MM.1S (cell line): Measurements from ENCODE around the gene SNX1.
A peak's percentile ranks its signal among the peaks of the same experiment; 100 is the strongest.

ENCODE experiments used
- DNase-seq: peaks from one replicate; pipeline ENCODE4 v3.0.0-alpha.2; 2015
- H2AFZ ChIP-seq: fragments of 300-600 bp; sonication (generic); 2 replicates; pipeline ENCODE4 v1.6.0; 2016; ENCODE audit warnings: antibody characterized with exemption, low read length
- H3F3A ChIP-seq: fragments of 300-600 bp; sonication (generic); 2 replicates; pipeline ENCODE4 v1.6.1; 2016; ENCODE audit warnings: mild to moderate bottlenecking, antibody characterized with exemption, low read length, moderate library complexity, mixed read lengths; ENCODE audit not compliant: insufficient read depth
- H3K27ac ChIP-seq: fragments of 300-600 bp; sonication (generic); 2 replicates; pipeline ENCODE4 v1.5.1; 2016; ENCODE audit warnings: mild to moderate bottlenecking, low read length
- H3K27me3 ChIP-seq: fragments of 300-600 bp; sonication (generic); replicated peaks from 2 replicates; pipeline ENCODE4 v1.6.0; 2016; ENCODE audit warnings: low read length; ENCODE audit not compliant: insufficient read depth
- H3K36me3 ChIP-seq: fragments of 300-600 bp; sonication (generic); replicated peaks from 2 replicates; pipeline ENCODE4 v1.6.1; 2016; ENCODE audit warnings: mild to moderate bottlenecking, low read length, mixed read lengths; ENCODE audit not compliant: insufficient read depth
- H3K4me1 ChIP-seq: fragments of 300-600 bp; sonication (generic); 2 replicates; pipeline ENCODE4 v1.6.1; 2016; ENCODE audit warnings: low read length, mixed read lengths
- H3K4me2 ChIP-seq: fragments of 300-600 bp; sonication (generic); 2 replicates; pipeline ENCODE4 v1.6.0; 2016; ENCODE audit warnings: low read depth, low read length
- H3K4me3 ChIP-seq: fragments of 300-600 bp; sonication (generic); 2 replicates; pipeline ENCODE4 v1.5.1; 2016; ENCODE audit warnings: low read length, mixed read lengths
- H3K79me2 ChIP-seq: fragments of 300-600 bp; sonication (generic); 2 replicates; pipeline ENCODE4 v1.6.1; 2016; ENCODE audit warnings: mixed run types, low read length, mixed read lengths
- H3K9ac ChIP-seq: fragments of 300-600 bp; sonication (generic); 2 replicates; pipeline ENCODE4 v1.6.1; 2016; ENCODE audit warnings: low read length, mixed read lengths
- H3K9me2 ChIP-seq: fragments of 300-600 bp; sonication (generic); replicated peaks from 2 replicates; pipeline ENCODE4 v1.6.1; 2016; ENCODE audit warnings: mild to moderate bottlenecking, low read length, mixed read lengths; ENCODE audit not compliant: insufficient read depth
- H3K9me3 ChIP-seq: fragments of 300-600 bp; sonication (generic); replicated peaks from 2 replicates; pipeline ENCODE4 v1.6.1; 2016; ENCODE audit warnings: mild to moderate bottlenecking, low read length, mixed read lengths; ENCODE audit not compliant: insufficient read depth
- H4K20me1 ChIP-seq: fragments of 300-600 bp; sonication (generic); 2 replicates; pipeline ENCODE4 v1.6.1; 2016; ENCODE audit warnings: mild to moderate bottlenecking, low read length, moderate library complexity, mixed read lengths; ENCODE audit not compliant: insufficient read depth
- CTCF ChIP-seq: fragments of 300-600 bp; sonication (generic); IDR thresholded peaks from 2 replicates; pipeline ENCODE4 v1.5.1; 2016; ENCODE audit warnings: antibody characterized with exemption, low read length, mixed read lengths
- EZH2 ChIP-seq: fragments of 300-600 bp; sonication (generic); optimal IDR thresholded peaks from 2 replicates; pipeline ENCODE3; 2017; ENCODE audit warnings: low read depth, mild to moderate bottlenecking, antibody characterized with exemption, low read length, mixed read lengths
- EZH2phosphoT487 ChIP-seq: fragments of 300-600 bp; sonication (generic); IDR thresholded peaks from 2 replicates; pipeline ENCODE4 v1.6.1; 2018; ENCODE audit warnings: antibody characterized with exemption, low read length

Gene SNX1

GRCh38 chr15:64095795-64096667 is at the start of gene SNX1:
Gene SNX1 (plus strand): TSS chr15:64095982. CDS start chr15:64096014, 32 bp downstream.
- peaks cover 32% of the 10 kb centered on the region for H3K4me1 ChIP-seq
- peak within 1 kb of the TSS; percentile 87 for H3K4me2 ChIP-seq
- H3K9me2 ChIP-seq: no peaks in the 10 kb centered on the region
- H2AFZ ChIP-seq: peak within 1 kb of the TSS; percentile 83
- H3K27me3 ChIP-seq: no peaks in the 10 kb centered on the region
- peak within 1 kb of the TSS; percentile 39; the same call in 1 of the 2 replicates for H3K27ac ChIP-seq
- H3K79me2 ChIP-seq: peaks cover 90% of the 10 kb centered on the region
- no peaks in the 10 kb centered on the region for H3K9me3 ChIP-seq
- no peaks in the 10 kb centered on the region for H3K36me3 ChIP-seq
- peak within 1 kb of the TSS; percentile 83 for H3K9ac ChIP-seq
- H3K4me3 ChIP-seq: peak within 1 kb of the TSS; percentile 92
- TF ChIP-seq EZH2phosphoT487 (no peak), CTCF (no peak), EZH2 (no peak)
- DNase-seq: peak; percentile 96
- H3F3A ChIP-seq: peaks cover 37% of the 10 kb centered on the region
- peaks cover 14% of the 10 kb centered on the region for H4K20me1 ChIP-seq

DNA sequence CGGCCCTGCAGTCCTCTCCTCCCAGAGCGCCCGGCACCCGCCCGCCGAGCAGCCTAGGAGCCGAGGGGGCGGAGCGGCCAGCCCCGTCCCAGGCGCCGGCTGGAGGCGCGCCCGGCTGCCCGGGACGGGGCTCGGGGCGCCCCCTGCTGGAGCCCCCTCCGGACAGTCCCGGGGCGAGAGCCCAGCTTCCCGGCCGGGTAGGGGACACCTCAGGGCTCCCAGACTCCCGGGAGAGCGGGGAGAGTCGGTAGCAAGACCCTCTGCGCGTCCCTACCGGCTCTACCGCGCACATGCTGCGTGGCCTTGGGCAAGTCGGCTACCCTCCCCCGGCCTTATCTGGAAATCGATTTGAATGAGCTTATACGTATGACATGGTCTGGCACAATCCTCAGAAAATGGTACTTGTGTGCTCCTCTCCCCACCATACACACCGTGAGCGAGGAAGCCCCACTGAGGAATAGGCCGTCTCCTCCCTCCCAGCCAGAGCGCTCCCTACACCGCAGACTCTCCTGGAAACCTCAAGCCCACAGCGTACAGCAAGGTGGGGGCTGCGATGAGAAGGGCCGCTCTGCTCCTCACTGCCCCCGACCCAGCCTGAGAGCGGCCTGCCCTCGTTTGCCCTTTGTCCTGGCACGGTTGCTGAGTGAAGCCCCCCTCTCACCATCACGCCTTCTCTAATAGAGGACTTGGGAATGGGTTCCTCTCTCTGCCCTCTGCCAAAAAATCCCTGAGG is 49.2 kb upstream of the SNX1 start, which contains the start of gene DAPK2:
Gene DAPK2, minus strand, starts transcription at position 65 of the 733 bp plus-strand sequence. CDS start 6,224 bp downstream, outside the sequence.
- peak within 1 kb of the TSS; percentile 81 for H2AFZ ChIP-seq
- H3K9ac ChIP-seq: peak within 1 kb of the TSS; percentile 38; the same call in 1 of the 2 replicates
- H3K9me3 ChIP-seq: no peaks in the 10 kb centered on the region
- TF ChIP-seq CTCF (peak; percentile 54), EZH2 (no peak), EZH2phosphoT487 (no peak)
- no peaks in the 10 kb centered on the region for H3K9me2 ChIP-seq
- no peaks in the 10 kb centered on the region for H3K27me3 ChIP-seq
- no peaks in the 10 kb centered on the region for H4K20me1 ChIP-seq
- H3F3A ChIP-seq: no peaks in the 10 kb centered on the region
- H3K4me2 ChIP-seq: peak within 1 kb of the TSS; percentile 86
- H3K79me2 ChIP-seq: no peaks in the 10 kb centered on the region
- H3K4me3 ChIP-seq: peak within 1 kb of the TSS; percentile 61
- H3K36me3 ChIP-seq: no peaks in the 10 kb centered on the region
- H3K4me1 ChIP-seq: no peaks in the 10 kb centered on the region
- DNase-seq: peak; percentile 77
- H3K27ac ChIP-seq: no peak within 1 kb of the TSS

GRCh38 chr15:64048781-64049460 is 46.9 kb upstream of the SNX1 start:
- TF ChIP-seq EZH2: no peak
- TF ChIP-seq EZH2phosphoT487: no peak
- TF ChIP-seq CTCF: no peak
- Histone ChIP-seq H3K9me3 (no peaks in the 10 kb centered on the region), H3K27me3 (no peaks in the 10 kb centered on the region), H4K20me1 (no peaks in the 10 kb centered on the region), H3K9ac (no peak overlapping the region), H3K4me3 (no peak overlapping the region), H2AFZ (no peak overlapping the region), H3F3A (no peaks in the 10 kb centered on the region), H3K4me1 (no peaks in the 10 kb centered on the region), H3K36me3 (no peaks in the 10 kb centered on the region), H3K4me2 (no peak overlapping the region), H3K79me2 (no peaks in the 10 kb centered on the region), H3K27ac (no peak overlapping the region), H3K9me2 (no peaks in the 10 kb centered on the region)
- no peak for DNase-seq
